ENCODE data around the gene ACTRT1.

DNA sequence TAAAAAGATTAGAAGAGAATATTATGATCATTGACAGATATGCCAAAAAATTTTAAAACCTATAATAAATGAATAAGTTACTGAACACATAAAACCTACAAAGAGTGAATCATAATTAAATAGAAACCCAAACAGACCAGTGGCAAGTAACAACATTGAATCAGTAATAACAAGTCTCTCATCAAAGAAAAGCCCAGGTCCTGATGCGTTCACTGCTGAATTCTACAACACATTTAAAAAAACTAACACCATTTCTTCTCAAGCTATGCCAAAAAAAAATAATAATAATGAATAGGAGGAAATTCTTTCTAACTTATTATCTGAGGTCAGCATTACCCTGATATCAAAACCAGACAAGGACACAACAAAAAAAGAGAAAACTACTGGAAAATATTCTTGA is 30.6 kb downstream of the ACTRT1 start:
- TF ChIP-seq, protein P1, sequence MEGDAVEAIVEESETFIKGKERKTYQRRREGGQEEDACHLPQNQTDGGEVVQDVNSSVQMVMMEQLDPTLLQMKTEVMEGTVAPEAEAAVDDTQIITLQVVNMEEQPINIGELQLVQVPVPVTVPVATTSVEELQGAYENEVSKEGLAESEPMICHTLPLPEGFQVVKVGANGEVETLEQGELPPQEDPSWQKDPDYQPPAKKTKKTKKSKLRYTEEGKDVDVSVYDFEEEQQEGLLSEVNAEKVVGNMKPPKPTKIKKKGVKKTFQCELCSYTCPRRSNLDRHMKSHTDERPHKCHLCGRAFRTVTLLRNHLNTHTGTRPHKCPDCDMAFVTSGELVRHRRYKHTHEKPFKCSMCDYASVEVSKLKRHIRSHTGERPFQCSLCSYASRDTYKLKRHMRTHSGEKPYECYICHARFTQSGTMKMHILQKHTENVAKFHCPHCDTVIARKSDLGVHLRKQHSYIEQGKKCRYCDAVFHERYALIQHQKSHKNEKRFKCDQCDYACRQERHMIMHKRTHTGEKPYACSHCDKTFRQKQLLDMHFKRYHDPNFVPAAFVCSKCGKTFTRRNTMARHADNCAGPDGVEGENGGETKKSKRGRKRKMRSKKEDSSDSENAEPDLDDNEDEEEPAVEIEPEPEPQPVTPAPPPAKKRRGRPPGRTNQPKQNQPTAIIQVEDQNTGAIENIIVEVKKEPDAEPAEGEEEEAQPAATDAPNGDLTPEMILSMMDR (IDR thresholded peaks at IDR 0.05; ENCODE audit: low read depth, low read length, poor library complexity, severe bottlenecking) = no peak
- no peak for TF ChIP-seq EZH2phosphoT487 (IDR thresholded peaks at IDR 0.05; ENCODE audit: borderline replicate concordance, low read length)

Data from DOHH2 (cell line).